ENCODE data around the gene APEH.

DNA sequence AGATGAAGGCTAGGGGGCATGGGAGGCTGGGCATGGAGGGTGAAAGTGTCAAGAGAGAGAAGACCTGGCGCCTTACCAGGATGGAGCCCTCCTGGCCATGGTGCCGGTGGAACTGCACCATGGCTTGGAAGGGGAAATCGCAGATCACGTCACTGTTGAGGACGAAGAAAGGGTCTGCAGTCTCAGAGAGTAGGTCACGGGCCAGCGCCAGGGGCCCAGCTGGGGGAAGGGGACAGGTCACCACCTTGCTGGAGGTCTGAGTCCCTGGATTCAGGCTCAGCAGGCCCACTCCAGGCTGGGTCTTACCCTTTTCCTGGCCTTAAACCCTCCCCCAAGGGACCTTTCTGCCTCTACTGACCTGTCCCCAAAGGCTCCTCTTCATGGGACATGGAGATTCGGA, 48.7 kb downstream of the APEH start:
- TF ChIP-seq POLR2A (IDR thresholded peaks at IDR 0.05): no peak
- TF ChIP-seq, protein P1, sequence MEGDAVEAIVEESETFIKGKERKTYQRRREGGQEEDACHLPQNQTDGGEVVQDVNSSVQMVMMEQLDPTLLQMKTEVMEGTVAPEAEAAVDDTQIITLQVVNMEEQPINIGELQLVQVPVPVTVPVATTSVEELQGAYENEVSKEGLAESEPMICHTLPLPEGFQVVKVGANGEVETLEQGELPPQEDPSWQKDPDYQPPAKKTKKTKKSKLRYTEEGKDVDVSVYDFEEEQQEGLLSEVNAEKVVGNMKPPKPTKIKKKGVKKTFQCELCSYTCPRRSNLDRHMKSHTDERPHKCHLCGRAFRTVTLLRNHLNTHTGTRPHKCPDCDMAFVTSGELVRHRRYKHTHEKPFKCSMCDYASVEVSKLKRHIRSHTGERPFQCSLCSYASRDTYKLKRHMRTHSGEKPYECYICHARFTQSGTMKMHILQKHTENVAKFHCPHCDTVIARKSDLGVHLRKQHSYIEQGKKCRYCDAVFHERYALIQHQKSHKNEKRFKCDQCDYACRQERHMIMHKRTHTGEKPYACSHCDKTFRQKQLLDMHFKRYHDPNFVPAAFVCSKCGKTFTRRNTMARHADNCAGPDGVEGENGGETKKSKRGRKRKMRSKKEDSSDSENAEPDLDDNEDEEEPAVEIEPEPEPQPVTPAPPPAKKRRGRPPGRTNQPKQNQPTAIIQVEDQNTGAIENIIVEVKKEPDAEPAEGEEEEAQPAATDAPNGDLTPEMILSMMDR (IDR thresholded peaks at IDR 0.05): no peak

Data from testis (tissue), 2 donors.